ENCODE measurements around the gene ICOS. TPM values are rescaled to one million over a fixed set of nuclear protein-coding genes. Genes with fewer than 3 reads are reported as not detected.
"Not testable (repeated sequence)": the region's sequence is repeated elsewhere in the genome, so short reads cannot be mapped to it uniquely, and the experiment has no call there.

The ICOS gene
- total RNA-seq, 1 donor from 2014 or later = not detected

- no peak for DNase-seq (ENCODE audit: low read depth, low spot score)
Measured at GRCh38 chr2:203973676-203974075, 37.1 kb downstream of the ICOS start.

GRCh38 chr2:203975912-203976311, 39.3 kb downstream of the ICOS start:
- no peak for DNase-seq (ENCODE audit: low read depth, low spot score)

GRCh38 chr2:203982276-203982675, 45.7 kb downstream of the ICOS start:
- DNase-seq (ENCODE audit: low read depth, low spot score) = no peak

GRCh38 chr2:203983064-203983715, 46.6 kb downstream of the ICOS start:
- no peak for DNase-seq (ENCODE audit: low read depth, low spot score)

- DNase-seq (ENCODE audit: low read depth, low spot score) = not testable (repeated sequence)
Measured at GRCh38 chr2:203985978-203986377, 49.4 kb downstream of the ICOS start.

- DNase-seq (ENCODE audit: low read depth, low spot score) = no peak
Measured at GRCh38 chr2:203987959-203988358, 51.4 kb downstream of the ICOS start.

GRCh38 chr2:203988500-203989260, 52.1 kb downstream of the ICOS start:
- DNase-seq (ENCODE audit: low read depth, low spot score) = no peak

- DNase-seq (ENCODE audit: low read depth, low spot score) = no peak
Measured at GRCh38 chr2:203989521-203989920, 53.0 kb downstream of the ICOS start.

GRCh38 chr2:203992509-203992908, 55.9 kb downstream of the ICOS start:
- no peak for DNase-seq (ENCODE audit: low read depth, low spot score)

- no peak for DNase-seq (ENCODE audit: low read depth, low spot score)
Measured at GRCh38 chr2:203993011-203993410, 56.4 kb downstream of the ICOS start.

- no peak for DNase-seq (ENCODE audit: low read depth, low spot score)
Measured at GRCh38 chr2:203993560-203993959, 57.0 kb downstream of the ICOS start.

- no peak for DNase-seq (ENCODE audit: low read depth, low spot score)
Measured at GRCh38 chr2:203994735-203995134, 58.2 kb downstream of the ICOS start.

GRCh38 chr2:203996692-203997091, 60.1 kb downstream of the ICOS start:
- no peak for DNase-seq (ENCODE audit: low read depth, low spot score)

GRCh38 chr2:203997481-203997880, 60.9 kb downstream of the ICOS start:
- DNase-seq (ENCODE audit: low read depth, low spot score) = no peak

GRCh38 chr2:203997980-203998809, 61.6 kb downstream of the ICOS start:
- DNase-seq (ENCODE audit: low read depth, low spot score) = no peak

- no peak for DNase-seq (ENCODE audit: low read depth, low spot score)
Measured at GRCh38 chr2:203999835-204000234, 63.3 kb downstream of the ICOS start.

GRCh38 chr2:204000446-204000845, 63.9 kb downstream of the ICOS start:
- DNase-seq (ENCODE audit: low read depth, low spot score) = no peak

- DNase-seq (ENCODE audit: low read depth, low spot score) = no peak
Measured at GRCh38 chr2:204003276-204003990, 66.9 kb downstream of the ICOS start.

GRCh38 chr2:204004912-204005311, 68.3 kb downstream of the ICOS start:
- no peak for DNase-seq (ENCODE audit: low read depth, low spot score)

GRCh38 chr2:204005940-204006721, 69.6 kb downstream of the ICOS start:
- no peak for DNase-seq (ENCODE audit: low read depth, low spot score)

- DNase-seq (ENCODE audit: low read depth, low spot score) = no peak
Measured at GRCh38 chr2:204008352-204008751, 71.8 kb downstream of the ICOS start.
